Glutamatergic neuron (in vitro differentiated cells): ENCODE results near the gene COIL. TPM values are rescaled to one million over a fixed set of nuclear protein-coding genes. Genes with fewer than 3 reads are reported as not detected.

ENCODE experiments used
- DNase-seq: peaks from one replicate; pipeline ENCODE4 v3.0.0; 2022
- H3K27ac Mint-ChIP-seq: one replicate; pipeline ENCODE4 v1.8.0; 2020; ENCODE audit warnings: mild to moderate bottlenecking, mixed read lengths, inconsistent platforms; ENCODE audit not compliant: unreplicated experiment
- H3K27me3 Mint-ChIP-seq: one replicate; pipeline ENCODE4 v1.8.0; 2020; ENCODE audit warnings: mild to moderate bottlenecking, moderate library complexity, mixed read lengths, inconsistent platforms; ENCODE audit not compliant: unreplicated experiment
- H3K36me3 Mint-ChIP-seq: one replicate; pipeline ENCODE4 v1.8.0; 2020; ENCODE audit warnings: mild to moderate bottlenecking, mixed read lengths, inconsistent platforms; ENCODE audit not compliant: unreplicated experiment
- H3K4me1 Mint-ChIP-seq: one replicate; pipeline ENCODE4 v1.8.0; 2020; ENCODE audit warnings: mild to moderate bottlenecking, low read depth, mixed read lengths, inconsistent platforms; ENCODE audit not compliant: unreplicated experiment
- H3K4me3 Mint-ChIP-seq: one replicate; pipeline ENCODE4 v1.8.0; 2020; ENCODE audit warnings: mild to moderate bottlenecking, mixed read lengths, inconsistent platforms; ENCODE audit not compliant: unreplicated experiment
- H3K9me3 Mint-ChIP-seq: one replicate; pipeline ENCODE4 v1.8.0; 2020; ENCODE audit warnings: mild to moderate bottlenecking, moderate library complexity, mixed read lengths, inconsistent platforms; ENCODE audit not compliant: unreplicated experiment
- CTCF ChIP-seq: fragments of 200-600 bp; sonication (generic); IDR thresholded peaks from one replicate; pipeline ENCODE4 v1.5.0; 2021; ENCODE audit not compliant: partially characterized antibody, unreplicated experiment
- total RNA-seq: library from RNA; stranded (reverse); fragmentation: NEBNext Ultra II Directional; extraction: Animal tissue kit (Norgen Biotek cat#: 25700); gene quantifications from one replicate; pipeline ENCODE4 v1.2.1, GENCODE V29; 2021; ENCODE audit not compliant: unreplicated experiment

The COIL gene
- total RNA-seq, 1 donor from 2014 or later: 9.4 TPM

DNA sequence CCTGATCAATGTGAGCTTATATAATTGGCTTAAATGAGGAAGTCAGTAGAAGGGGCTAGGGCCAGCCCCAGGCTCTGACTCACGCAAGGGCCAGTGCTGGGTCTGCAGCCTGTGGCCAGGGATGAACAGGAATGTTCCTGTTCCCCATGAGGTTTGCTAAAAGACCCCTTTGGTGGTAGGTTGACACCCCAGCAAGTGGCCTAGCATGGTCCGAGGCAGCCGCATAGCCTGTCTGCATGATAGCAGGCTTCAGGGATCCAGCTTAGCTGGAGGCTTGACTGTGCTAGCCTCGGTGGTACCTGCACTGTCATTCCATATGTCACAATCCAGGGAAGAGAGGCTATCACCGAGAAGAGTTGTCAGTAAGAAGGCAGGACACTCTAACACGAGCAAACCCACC is 70.5 kb downstream of the COIL start:
- Mint-ChIP-seq H3K27ac (no peak overlapping the region), H3K27me3 (no peaks in the 10 kb centered on the region), H3K4me1 (no peaks in the 10 kb centered on the region), H3K4me3 (no peak overlapping the region), H3K36me3 (peaks cover 19% of the 10 kb centered on the region), H3K9me3 (peaks cover 7% of the 10 kb centered on the region)
- no peak for TF ChIP-seq CTCF
- no peak for DNase-seq

Other genes starting within 250 kb of the COIL start
- not detected for gene C17orf67, start 127.1 kb downstream of the COIL start, total RNA-seq
- 2.8 TPM for gene DGKE, start 126.9 kb downstream of the COIL start, total RNA-seq
- 1.9 TPM for gene TRIM25, start 47.0 kb downstream of the COIL start, total RNA-seq
- gene SCPEP1, start 17.1 kb upstream of the COIL start, total RNA-seq: 46.9 TPM
- gene AKAP1, start 124.2 kb upstream of the COIL start, total RNA-seq: 35.6 TPM